C4-2B (cell line): ENCODE measurements around the gene PDZRN4.

Experiments used
- H3K27ac ChIP-seq: fragments of 450-650 bp; 2 replicates; pipeline ENCODE4 v1.5.1; 2017
- ZFX ChIP-seq: fragments of 450-650 bp; IDR thresholded peaks from 2 replicates; pipeline ENCODE4 v1.6.1; 2017
- TF ChIP-seq, protein P1 (sequence below): fragments of 450-650 bp; conservative IDR thresholded peaks from 2 replicates; pipeline ENCODE4 v1.5.1; 2017; ENCODE audit warnings: mild to moderate bottlenecking

Gene PDZRN4

DNA sequence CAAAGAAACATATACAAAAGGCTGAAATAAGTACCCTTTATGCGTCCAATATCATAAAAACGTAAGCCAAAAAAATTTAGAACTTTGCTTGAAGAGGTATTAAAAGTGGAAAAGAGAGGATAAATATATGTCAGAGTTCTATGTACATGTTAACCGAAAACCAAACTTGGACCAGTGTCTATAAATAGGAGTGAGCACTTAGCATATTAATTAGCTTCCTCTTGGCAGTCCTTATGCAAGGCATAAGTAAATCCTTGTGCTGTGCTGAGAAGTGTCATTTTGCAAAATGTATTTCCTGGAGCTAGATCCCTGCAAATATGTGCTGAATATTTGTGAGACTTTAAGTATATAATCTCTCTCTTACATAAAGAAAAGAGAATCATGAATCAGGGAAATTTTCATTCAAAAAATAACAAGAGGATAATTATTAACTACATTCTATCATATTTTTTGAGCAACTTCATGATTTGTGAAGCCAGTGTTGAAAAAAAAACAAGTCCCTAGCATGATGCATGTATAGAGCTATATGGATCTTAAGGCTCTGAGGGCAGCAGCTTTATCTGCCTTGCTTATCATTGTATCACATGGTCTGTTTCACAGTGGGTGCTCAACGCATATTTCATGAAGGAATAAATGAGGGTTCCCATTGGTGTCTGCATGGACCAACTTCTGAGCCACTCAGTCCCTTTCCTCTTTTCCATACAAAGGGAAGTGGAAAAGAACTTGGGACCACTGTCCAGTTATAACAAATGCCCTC lies 326.1 kb downstream of the PDZRN4 start:
- peak overlapping the region; percentile 35; the same call in 1 of the 2 replicates for H3K27ac ChIP-seq

DNA sequence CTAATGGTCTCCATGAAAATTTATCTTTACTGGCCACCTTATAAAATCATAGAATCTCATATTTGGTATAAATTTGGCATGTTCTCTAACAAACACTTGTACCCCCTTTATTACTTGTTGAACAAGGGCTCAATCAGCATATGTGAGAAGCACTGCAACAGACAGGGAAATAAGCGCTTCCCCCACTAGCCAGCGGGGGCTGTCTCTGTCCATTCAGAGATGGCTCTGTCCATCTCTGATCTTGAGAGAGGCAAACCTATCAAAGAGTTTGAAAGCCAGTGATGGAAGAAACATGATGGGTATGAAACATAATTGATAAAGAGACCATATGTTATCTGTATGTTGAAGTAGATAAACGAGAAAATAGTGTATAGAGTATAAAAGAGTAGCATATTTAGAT lies 326.8 kb downstream of the PDZRN4 start:
- no peak overlapping the region for H3K27ac ChIP-seq
- TF ChIP-seq, protein P1, sequence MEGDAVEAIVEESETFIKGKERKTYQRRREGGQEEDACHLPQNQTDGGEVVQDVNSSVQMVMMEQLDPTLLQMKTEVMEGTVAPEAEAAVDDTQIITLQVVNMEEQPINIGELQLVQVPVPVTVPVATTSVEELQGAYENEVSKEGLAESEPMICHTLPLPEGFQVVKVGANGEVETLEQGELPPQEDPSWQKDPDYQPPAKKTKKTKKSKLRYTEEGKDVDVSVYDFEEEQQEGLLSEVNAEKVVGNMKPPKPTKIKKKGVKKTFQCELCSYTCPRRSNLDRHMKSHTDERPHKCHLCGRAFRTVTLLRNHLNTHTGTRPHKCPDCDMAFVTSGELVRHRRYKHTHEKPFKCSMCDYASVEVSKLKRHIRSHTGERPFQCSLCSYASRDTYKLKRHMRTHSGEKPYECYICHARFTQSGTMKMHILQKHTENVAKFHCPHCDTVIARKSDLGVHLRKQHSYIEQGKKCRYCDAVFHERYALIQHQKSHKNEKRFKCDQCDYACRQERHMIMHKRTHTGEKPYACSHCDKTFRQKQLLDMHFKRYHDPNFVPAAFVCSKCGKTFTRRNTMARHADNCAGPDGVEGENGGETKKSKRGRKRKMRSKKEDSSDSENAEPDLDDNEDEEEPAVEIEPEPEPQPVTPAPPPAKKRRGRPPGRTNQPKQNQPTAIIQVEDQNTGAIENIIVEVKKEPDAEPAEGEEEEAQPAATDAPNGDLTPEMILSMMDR: peak; percentile 24
- TF ChIP-seq ZFX: no peak

More for the DNA sequence above, 326.1 kb downstream of the PDZRN4 start:
- TF ChIP-seq, protein P1: no peak
- no peak for TF ChIP-seq ZFX

DNA sequence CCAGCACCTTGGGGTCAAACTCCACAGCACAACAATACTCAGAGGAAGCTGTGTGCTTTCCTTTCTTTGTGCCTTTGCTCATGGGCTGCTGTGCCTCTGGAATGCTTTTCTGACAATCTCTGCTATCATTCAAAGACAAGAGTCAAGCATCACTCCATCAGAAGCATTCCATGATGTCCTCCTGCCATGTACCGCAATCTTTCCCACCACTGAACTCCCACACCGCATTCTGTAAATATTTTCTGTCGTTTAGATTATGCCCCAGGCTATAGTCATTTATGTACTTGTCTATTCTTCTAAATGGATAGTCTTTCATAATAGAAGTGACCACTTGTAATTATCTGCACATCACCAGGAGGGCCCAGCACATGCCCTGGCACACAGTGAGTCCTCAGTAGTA lies 327.8 kb downstream of the PDZRN4 start:
- TF ChIP-seq, protein P1: no peak
- TF ChIP-seq ZFX: no peak
- no peak overlapping the region; the same call in 1 of the 2 replicates for H3K27ac ChIP-seq

DNA sequence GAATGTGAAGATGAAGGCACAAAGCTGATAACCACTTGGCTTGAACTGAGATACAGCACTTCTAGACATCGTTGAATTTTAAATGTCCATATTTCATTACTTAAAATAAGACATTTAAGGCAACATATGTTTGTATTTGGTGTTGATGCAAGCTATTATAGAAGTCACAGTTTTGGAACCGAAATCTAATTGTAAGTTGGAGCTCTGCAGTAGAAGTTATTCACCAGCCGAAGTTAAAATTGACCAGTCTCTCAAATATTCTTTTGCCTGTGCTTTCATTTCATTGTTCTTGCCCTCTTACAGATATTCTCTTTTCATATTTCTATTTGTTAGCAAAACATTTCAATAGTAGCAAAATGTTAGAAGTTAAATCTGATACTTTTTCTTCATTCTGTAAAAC lies 332.7 kb downstream of the PDZRN4 start:
- no peak overlapping the region for H3K27ac ChIP-seq
- TF ChIP-seq, protein P1: no peak
- TF ChIP-seq ZFX: no peak

DNA sequence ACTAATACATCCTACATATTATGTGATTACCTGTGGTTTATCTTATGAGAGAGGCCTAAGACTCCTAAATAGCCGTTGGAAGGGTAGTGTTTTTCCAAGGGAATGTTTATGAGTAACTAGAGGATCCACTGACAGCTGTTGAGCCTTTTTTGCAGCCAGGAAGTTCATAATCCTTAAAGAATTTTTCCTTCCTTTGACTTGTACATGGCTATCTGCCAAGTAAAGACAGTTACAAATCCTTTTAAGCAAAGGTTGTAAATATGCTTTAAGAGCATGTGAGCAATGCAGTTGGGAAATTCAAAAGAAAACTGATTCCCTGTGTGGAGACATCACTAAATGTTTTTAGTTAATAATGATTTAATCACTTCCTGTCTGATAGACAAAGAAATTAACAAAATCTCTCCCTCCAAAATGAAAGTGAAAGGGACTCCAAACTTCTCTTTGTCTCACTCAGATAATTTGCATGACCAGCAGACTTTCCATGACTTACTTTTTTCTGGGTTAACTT lies 333.8 kb downstream of the PDZRN4 start:
- no peak for TF ChIP-seq ZFX
- TF ChIP-seq, protein P1: no peak
- H3K27ac ChIP-seq: no peak overlapping the region

DNA sequence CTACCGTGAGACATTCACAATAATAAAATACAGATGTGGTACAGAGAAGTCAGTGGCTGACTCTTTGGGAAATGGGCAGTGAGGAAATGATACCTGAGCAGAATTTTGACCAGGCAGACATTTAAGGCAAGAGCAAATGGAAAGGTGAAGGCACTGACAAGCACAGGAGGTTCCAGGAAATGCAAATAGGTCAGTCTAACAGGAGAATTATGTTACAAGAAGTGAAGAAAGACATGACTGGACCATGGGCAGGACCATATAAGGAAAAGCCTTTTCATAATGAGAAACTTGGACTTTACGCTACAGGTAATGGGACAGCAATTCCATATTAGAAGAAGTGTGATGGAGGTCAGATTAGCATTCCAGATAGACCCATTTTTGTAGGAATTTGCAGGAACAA lies 338.9 kb downstream of the PDZRN4 start:
- H3K27ac ChIP-seq: no peak overlapping the region
- TF ChIP-seq, protein P1: no peak
- TF ChIP-seq ZFX: no peak

DNA sequence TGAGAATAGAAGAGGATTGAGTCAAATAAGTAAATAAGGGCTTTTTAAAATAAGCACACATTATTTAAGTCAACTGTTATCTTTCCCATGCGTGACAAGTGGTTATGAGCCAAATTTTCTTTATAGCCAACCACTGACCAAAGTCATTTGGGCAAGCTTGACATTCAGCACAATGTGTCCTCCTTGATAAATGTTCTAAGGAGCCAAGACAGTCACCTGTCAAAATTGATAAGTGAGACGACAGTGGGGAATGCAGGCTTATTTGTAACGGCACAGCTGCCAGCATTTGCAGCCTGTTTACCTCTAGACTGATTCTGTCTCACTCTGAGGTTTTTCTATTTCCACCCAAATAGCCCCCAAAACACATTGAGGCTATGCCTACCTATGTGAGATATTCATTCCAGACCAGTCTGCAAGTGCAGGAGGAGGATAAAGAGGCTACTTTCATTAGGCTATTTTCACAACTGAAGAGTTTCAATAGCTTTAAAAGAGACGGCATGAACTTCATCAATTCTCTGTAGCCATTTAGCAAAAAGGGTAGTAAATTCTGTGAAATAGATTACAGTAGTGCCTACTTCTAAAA lies 339.5 kb downstream of the PDZRN4 start:
- TF ChIP-seq ZFX: no peak
- TF ChIP-seq, protein P1: no peak

More for the DNA sequence above, 339.5 kb downstream of the PDZRN4 start:
- no peak overlapping the region for H3K27ac ChIP-seq
